ENCODE results near the gene PLCD3. TPM values are rescaled to one million over a fixed set of nuclear protein-coding genes. Genes with fewer than 3 reads are reported as not detected.

PLCD3 gene
- total and polyA plus RNA-seq, 10 of the 15 experiments (the other 5 are each of a cell fraction or from before 2014, with no cell fraction given): 0.02 to 1.6 (median 0.44) TPM

- ChIA-PET SMC1A (ENCODE audit: uncharacterized antibody, unreplicated experiment) (interaction anchor here (1.3 to 2.1 kb wide), 2 partner anchors 20 to 43 kb away, joined by 6 to 10 read pairs; partner anchors contain the start of gene ACBD4), CTCF (interaction anchor here (0.9 to 10.2 kb wide), 4 partner anchors 9 to 42 kb away, joined by 3 to 189 read pairs (median 17); partner anchors contain the start of gene ACBD4), POLR2A (interaction anchor here (0.6 to 1.2 kb wide), 5 partner anchors 11 to 255 kb away, joined by 3 to 10 read pairs (median 4); partner anchors contain the start of gene ACBD4), RAD21 (ENCODE audit: unreplicated experiment) (interaction anchor here (1.7 kb wide), 1 partner anchor 20 kb away, joined by 17 read pairs; the partner anchor contains the start of gene ACBD4)
- peaks cover 5% of the 10 kb centered on the region for H3K4me1 ChIP-seq (ENCODE audit: control insufficient read depth, insufficient read depth, low read length)
- no peaks in the 10 kb centered on the region for H3K27me3 ChIP-seq (replicated peaks in 1 of 2; ENCODE audit: control insufficient read depth in 2 of 2, insufficient read depth in 2 of 2, low read length in 1 of 2)
- H3K79me2 ChIP-seq (ENCODE audit: control insufficient read depth, insufficient read depth, low read length): peaks cover 39% of the 10 kb centered on the region
- H3K4me3 ChIP-seq: no peak overlapping the region
- H3K27ac ChIP-seq (ENCODE audit: control insufficient read depth, insufficient read depth): no peak overlapping the region
- no peaks in the 10 kb centered on the region for H3K36me3 ChIP-seq (ENCODE audit: control insufficient read depth in 2 of 2, insufficient read depth in 2 of 2, low read length in 1 of 2)
- DNase-seq (ENCODE audit: low read depth, low spot score): no peak
- ATAC-seq: no peak
- intact Hi-C loops (cut with micrococcal nuclease; ENCODE audit: unreplicated experiment) (no loop called here), in situ Hi-C loops (cut with MboI) (no loop called here)
- H3K9ac ChIP-seq (ENCODE audit: control insufficient read depth, insufficient read depth, low read length): no peak overlapping the region
- BruUV-seq (replicated peaks): no TSS peak
- TF ChIP-seq RELA (IDR thresholded peaks at IDR 0.05; ENCODE audit: borderline replicate concordance, partially characterized antibody): no peak
- no peak for TF ChIP-seq EP300 (IDR thresholded peaks at IDR 0.05; ENCODE audit: borderline replicate concordance in 1 of 2, control insufficient read depth in 1 of 2, low read depth in 2 of 2, low read length in 2 of 2)
- TF ChIP-seq MYB (IDR thresholded peaks at IDR 0.05; ENCODE audit: borderline replicate concordance, low read depth, low read length): no peak
- no peak for TF ChIP-seq PBX3 (IDR thresholded peaks at IDR 0.05; ENCODE audit: insufficient replicate concordance, low read depth, low read length)
- no peak for TF ChIP-seq STAT3 (IDR thresholded peaks at IDR 0.05; ENCODE audit: low read depth, low read length)
- TF ChIP-seq NKRF (conservative IDR thresholded peaks at IDR 0.05): no peak
- no peak for TF ChIP-seq SREBF2 (IDR thresholded peaks at IDR 0.05; ENCODE audit: low read length)
- TF ChIP-seq RBBP5 (conservative IDR thresholded peaks at IDR 0.05): no peak
- TF ChIP-seq PKNOX1 (IDR thresholded peaks at IDR 0.05): no peak
- no peak for TF ChIP-seq GABPA (IDR thresholded peaks at IDR 0.05; ENCODE audit: low read depth)
- no peak for TF ChIP-seq NFYB (IDR thresholded peaks at IDR 0.05; ENCODE audit: insufficient read depth, low read depth, low read length)
- H4K20me1 ChIP-seq (ENCODE audit: control insufficient read depth, insufficient read depth): no peaks in the 10 kb centered on the region; the same call in 1 of the 2 replicates
- H3K4me2 ChIP-seq (ENCODE audit: control insufficient read depth, insufficient read depth): no peak overlapping the region
- no peaks in the 10 kb centered on the region for H3K9me3 ChIP-seq (replicated peaks; ENCODE audit: control insufficient read depth, insufficient read depth, low read length)
- FAIRE-seq: no peak
- 96% methylated on average over 2 of the region's 2 CpGs for WGBS (ENCODE audit: insufficient coverage, insufficient replicate concordance, low lambda C conversion rate, missing lambda C conversion rate)
- no peak overlapping the region for H2AFZ ChIP-seq (ENCODE audit: control insufficient read depth, low read depth, low read length)
These were observed 23.2 kb upstream of the PLCD3 start for GRCh38 chr17:45155483-45155882.
